DOHH2 (cell line): ENCODE results near the gene SGSH.

Experiments
- H3F3A ChIP-seq: fragments of 200-600 bp; sonication (generic), shearing (Covaris generic); 2 replicates; pipeline ENCODE4 v1.6.0; 2016; ENCODE audit warnings: antibody characterized with exemption, mild to moderate bottlenecking; ENCODE audit not compliant: control insufficient read depth, insufficient read depth
- H3K27ac ChIP-seq: fragments of 200-600 bp; sonication (generic); 2 replicates; pipeline ENCODE4 v1.5.1; 2014; ENCODE audit warnings: low read depth, mild to moderate bottlenecking, low read length, moderate library complexity
- H3K27me3 ChIP-seq: fragments of 200-600 bp; sonication (generic); 2 replicates; pipeline ENCODE4 v1.6.1; 2014; ENCODE audit warnings: mild to moderate bottlenecking, low read length, mixed read lengths; ENCODE audit not compliant: control insufficient read depth
- H3K36me3 ChIP-seq: fragments of 200-600 bp; sonication (generic); 2 replicates; pipeline ENCODE4 v1.6.1; 2014; ENCODE audit warnings: mild to moderate bottlenecking, low read length, moderate library complexity, mixed read lengths; ENCODE audit not compliant: control insufficient read depth
- H3K4me1 ChIP-seq: fragments of 200-600 bp; sonication (generic); 2 replicates; pipeline ENCODE4 v1.6.1; 2014; ENCODE audit warnings: mild to moderate bottlenecking, low read length, mixed read lengths; ENCODE audit not compliant: control insufficient read depth
- H3K4me2 ChIP-seq: fragments of 200-600 bp; sonication (generic); 2 replicates; pipeline ENCODE4 v1.6.0; 2014; ENCODE audit warnings: mild to moderate bottlenecking, low read length, moderate library complexity
- H3K4me3 ChIP-seq: fragments of 200-600 bp; sonication (generic); 2 replicates; pipeline ENCODE4 v1.5.1; 2014; ENCODE audit warnings: mild to moderate bottlenecking, low read length, mixed read lengths
- H3K79me2 ChIP-seq: fragments of 200-600 bp; sonication (generic); 2 replicates; pipeline ENCODE4 v1.6.1; 2014; ENCODE audit warnings: mild to moderate bottlenecking, low read length, mixed read lengths; ENCODE audit not compliant: control insufficient read depth
- H3K9me2 ChIP-seq: fragments of 200-600 bp; sonication (generic); replicated peaks from 2 replicates; pipeline ENCODE4 v1.6.1; 2014; ENCODE audit warnings: mild to moderate bottlenecking, low read length, mixed read lengths; ENCODE audit not compliant: control insufficient read depth
- H3K9me3 ChIP-seq: fragments of 200-600 bp; sonication (generic); 2 replicates; pipeline ENCODE4 v1.6.1; 2014; ENCODE audit warnings: antibody characterized with exemption, low read length, mixed read lengths; ENCODE audit not compliant: control insufficient read depth, insufficient read depth
- H4K20me1 ChIP-seq: fragments of 200-600 bp; sonication (generic); 2 replicates; pipeline ENCODE4 v1.6.0; 2014; ENCODE audit warnings: low read depth, mild to moderate bottlenecking, antibody characterized with exemption, low read length, moderate library complexity; ENCODE audit not compliant: control insufficient read depth, insufficient read depth
- CTCF ChIP-seq: fragments of 200-600 bp; sonication (generic); IDR thresholded peaks from one replicate; pipeline ENCODE4 v1.5.1; 2014; ENCODE audit warnings: antibody characterized with exemption, mild to moderate bottlenecking, low read depth, low read length; ENCODE audit not compliant: poor library complexity, severe bottlenecking
- EZH2phosphoT487 ChIP-seq: fragments of 200-600 bp; sonication (generic); IDR thresholded peaks from 2 replicates; pipeline ENCODE4 v1.6.1; 2017; ENCODE audit warnings: borderline replicate concordance, mild to moderate bottlenecking, antibody characterized with exemption, low read length, moderate library complexity, mixed read lengths

Gene SGSH

GRCh38 chr17:80219763-80220053 lies 425 bp downstream of the SGSH start:
- Histone ChIP-seq H3K4me2 (peak overlapping the region; percentile 45), H3K4me3 (peak overlapping the region; percentile 19), H3F3A (no peaks in the 10 kb centered on the region), H3K4me1 (peaks cover 19% of the 10 kb centered on the region), H4K20me1 (0 out of 2 replicates have a peak, but pooled peaks cover 2% of the 10 kb centered on the region), H3K9me2 (no peaks in the 10 kb centered on the region), H3K36me3 (no peaks in the 10 kb centered on the region), H3K27ac (no peak overlapping the region), H3K9me3 (no peaks in the 10 kb centered on the region), H3K27me3 (peaks cover 17% of the 10 kb centered on the region), H3K79me2 (no peaks in the 10 kb centered on the region)
- TF ChIP-seq EZH2phosphoT487 (no peak), CTCF (no peak)

DNA sequence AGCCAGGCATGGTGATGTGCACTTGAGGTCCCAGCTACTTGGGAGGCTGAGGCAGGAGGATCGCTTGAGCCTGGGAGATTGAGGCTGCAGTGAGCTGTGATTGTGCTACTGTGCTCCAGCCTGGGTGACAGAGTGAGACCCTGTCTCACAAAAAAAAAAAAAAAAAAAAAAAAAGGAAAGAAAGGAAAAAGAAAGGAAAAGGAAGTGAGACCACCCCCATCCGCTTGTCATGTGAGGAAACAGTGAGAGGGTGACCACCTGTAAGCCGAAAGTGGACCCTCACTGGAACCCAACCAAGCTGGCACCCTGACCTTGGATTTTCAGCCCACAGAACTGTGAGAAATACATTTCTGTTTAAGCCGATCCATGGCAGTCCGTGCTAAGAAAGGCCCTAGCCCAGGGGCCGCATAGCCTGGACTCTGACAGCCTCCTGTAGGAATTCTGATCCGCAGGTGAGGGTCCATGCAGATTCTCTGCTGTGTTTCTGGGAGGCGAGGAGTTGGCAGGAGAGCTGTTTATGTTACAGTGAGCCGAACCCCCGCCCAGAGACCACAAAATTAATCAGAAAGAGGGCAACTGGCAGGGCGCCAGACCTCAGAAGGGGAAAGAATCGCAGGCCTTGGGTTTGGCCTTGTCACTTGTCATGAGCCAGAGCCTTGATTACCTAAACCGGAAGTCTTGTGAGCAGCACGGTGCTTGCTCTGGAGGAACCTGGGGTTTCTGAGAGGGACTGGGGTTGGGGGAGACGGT lies 945 bp downstream of the SGSH start:
- no peaks in the 10 kb centered on the region for H3K79me2 ChIP-seq
- peak overlapping the region; percentile 45 for H3K4me2 ChIP-seq
- H3K27me3 ChIP-seq: peaks cover 17% of the 10 kb centered on the region
- H3F3A ChIP-seq: no peaks in the 10 kb centered on the region
- 0 out of 2 replicates have a peak, but pooled peaks cover 2% of the 10 kb centered on the region for H4K20me1 ChIP-seq
- peaks cover 19% of the 10 kb centered on the region for H3K4me1 ChIP-seq
- TF ChIP-seq CTCF (no peak), EZH2phosphoT487 (no peak)
- no peaks in the 10 kb centered on the region for H3K9me2 ChIP-seq
- H3K36me3 ChIP-seq: no peaks in the 10 kb centered on the region
- H3K27ac ChIP-seq: no peak overlapping the region
- peak overlapping the region; percentile 19 for H3K4me3 ChIP-seq
- no peaks in the 10 kb centered on the region for H3K9me3 ChIP-seq

GRCh38 chr17:80218391-80218790 lies 1.7 kb downstream of the SGSH start:
- peaks cover 17% of the 10 kb centered on the region for H3K27me3 ChIP-seq
- H4K20me1 ChIP-seq: 0 out of 2 replicates have a peak, but pooled peaks cover 2% of the 10 kb centered on the region
- H3K36me3 ChIP-seq: no peaks in the 10 kb centered on the region
- no peaks in the 10 kb centered on the region for H3K9me2 ChIP-seq
- no peak overlapping the region for H3K4me3 ChIP-seq
- no peaks in the 10 kb centered on the region for H3K79me2 ChIP-seq
- peaks cover 19% of the 10 kb centered on the region for H3K4me1 ChIP-seq
- H3K27ac ChIP-seq: no peak overlapping the region
- TF ChIP-seq CTCF (no peak), EZH2phosphoT487 (no peak)
- no peak overlapping the region for H3K4me2 ChIP-seq
- no peaks in the 10 kb centered on the region for H3K9me3 ChIP-seq
- H3F3A ChIP-seq: no peaks in the 10 kb centered on the region
